AG08396 (cell line): ENCODE data around the gene NDN.
A peak's percentile ranks its signal among the peaks of the same experiment; 100 is the strongest.

Experiments used
- DNase-seq: peaks from one replicate; pipeline ENCODE4 v3.0.0; 2012; ENCODE audit warnings: low spot score, mixed read lengths

Gene NDN

GRCh38 chr15:23642413-23643044, 44.6 kb downstream of the NDN start:
- peak; percentile 72 for DNase-seq
